Measurements from ENCODE around the gene USP17L5. TPM values are rescaled to one million over a fixed set of nuclear protein-coding genes. Genes with fewer than 3 reads are reported as not detected.
"Not testable (repeated sequence)": the region's sequence is repeated elsewhere in the genome, so short reads cannot be mapped to it uniquely, and the experiment has no call there.

Gene USP17L5, protein sequence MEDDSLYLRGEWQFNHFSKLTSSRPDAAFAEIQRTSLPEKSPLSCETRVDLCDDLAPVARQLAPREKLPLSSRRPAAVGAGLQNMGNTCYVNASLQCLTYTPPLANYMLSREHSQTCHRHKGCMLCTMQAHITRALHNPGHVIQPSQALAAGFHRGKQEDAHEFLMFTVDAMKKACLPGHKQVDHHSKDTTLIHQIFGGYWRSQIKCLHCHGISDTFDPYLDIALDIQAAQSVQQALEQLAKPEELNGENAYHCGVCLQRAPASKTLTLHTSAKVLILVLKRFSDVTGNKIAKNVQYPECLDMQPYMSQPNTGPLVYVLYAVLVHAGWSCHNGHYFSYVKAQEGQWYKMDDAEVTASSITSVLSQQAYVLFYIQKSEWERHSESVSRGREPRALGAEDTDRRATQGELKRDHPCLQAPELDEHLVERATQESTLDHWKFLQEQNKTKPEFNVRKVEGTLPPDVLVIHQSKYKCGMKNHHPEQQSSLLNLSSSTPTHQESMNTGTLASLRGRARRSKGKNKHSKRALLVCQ
- total RNA-seq (2021; ENCODE audit: unreplicated experiment) (not detected), Bru-seq, nascent RNA (not detected), BruChase-seq, experiment 1, labeled RNA remaining after a 2-hour chase (not detected), BruChase-seq, experiment 2, labeled RNA remaining after a 6-hour chase (not detected)
- polyA plus RNA-seq (2012; ENCODE audit: insufficient read length): not detected
- long read RNA-seq: 0 reads

DNA sequence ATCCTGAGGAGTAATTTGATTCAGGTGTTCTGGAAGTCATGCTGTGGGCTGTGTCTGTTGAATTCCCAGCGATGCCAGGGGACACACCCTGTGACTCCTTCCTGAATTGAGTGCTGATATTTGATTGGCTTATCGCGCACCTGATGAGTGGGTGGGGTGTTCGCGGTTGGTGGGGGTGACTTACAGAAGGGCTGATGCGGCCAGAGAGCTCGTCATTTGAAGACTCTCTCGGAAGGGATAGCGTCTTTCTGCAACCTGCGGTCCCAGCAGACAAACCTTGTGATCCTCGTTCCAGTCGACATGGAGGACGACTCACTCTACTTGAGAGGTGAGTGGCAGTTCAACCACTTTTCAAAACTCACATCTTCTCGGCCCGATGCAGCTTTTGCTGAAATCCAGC lies at the start of gene USP17L5:
USP17L5 (plus strand) TSS at position 301 of the 400 bp plus-strand sequence; CDS start at position 301, 0 bp downstream.
- POLR2A ChIA-PET; H3K27me3 ChIP-seq (ENCODE audit: control insufficient read depth, insufficient read depth, low read length); BruUV-seq (replicated peaks); H3K4me1 ChIP-seq (ENCODE audit: control insufficient read depth, insufficient read depth, low read length); H3K9me3 ChIP-seq (ENCODE audit: control insufficient read depth, insufficient read depth, low read depth, low read length); H3K36me3 ChIP-seq (ENCODE audit: control insufficient read depth, insufficient read depth, low read length); CTCF ChIA-PET; in situ Hi-C loops (cut with HindIII; ENCODE audit: low pct_unique_long_range_greater_than_20kb, low sequenced_read_pairs); ATAC-seq; H3K27ac ChIP-seq (ENCODE audit: low read length); H3K4me3 ChIP-seq (ENCODE audit: low read depth in 2 of 2, low read length in 2 of 2); DNase-seq (ENCODE audit: low read depth, low spot score); intact Hi-C loops (cut with micrococcal nuclease; ENCODE audit: unreplicated experiment): not testable (repeated sequence)

DNA sequence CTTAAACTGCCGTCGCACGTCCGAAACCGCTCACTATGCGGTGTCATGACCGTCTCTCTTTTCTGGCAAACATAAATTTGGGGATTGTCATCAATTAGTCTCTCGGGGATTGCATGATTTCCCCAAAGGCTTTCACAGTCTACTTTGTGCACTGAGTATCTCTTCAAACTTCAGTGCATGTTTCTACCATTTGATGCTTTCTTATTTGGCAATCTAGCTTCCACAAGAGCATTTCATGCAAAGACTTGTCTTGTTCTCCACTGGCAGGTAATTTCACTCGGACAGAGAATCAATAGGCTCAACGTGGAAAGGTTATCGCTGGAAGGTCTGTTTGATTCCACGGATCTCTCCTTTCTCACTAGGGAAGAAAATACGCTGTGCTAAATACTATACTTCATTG lies 15.0 kb upstream of the USP17L5 start:
- in situ Hi-C loops (cut with HindIII; ENCODE audit: low pct_unique_long_range_greater_than_20kb, low sequenced_read_pairs); H3K27me3 ChIP-seq (ENCODE audit: control insufficient read depth, insufficient read depth, low read length); ATAC-seq; DNase-seq (ENCODE audit: low read depth, low spot score); H3K36me3 ChIP-seq (ENCODE audit: control insufficient read depth, insufficient read depth, low read length); H3K4me1 ChIP-seq (ENCODE audit: control insufficient read depth, insufficient read depth, low read length); H3K9me3 ChIP-seq (ENCODE audit: control insufficient read depth, insufficient read depth, low read depth, low read length); CTCF ChIA-PET; BruUV-seq (replicated peaks); H3K27ac ChIP-seq (ENCODE audit: low read length); POLR2A ChIA-PET; intact Hi-C loops (cut with micrococcal nuclease; ENCODE audit: unreplicated experiment); H3K4me3 ChIP-seq (ENCODE audit: low read depth in 2 of 2, low read length in 2 of 2): not testable (repeated sequence)

DNA sequence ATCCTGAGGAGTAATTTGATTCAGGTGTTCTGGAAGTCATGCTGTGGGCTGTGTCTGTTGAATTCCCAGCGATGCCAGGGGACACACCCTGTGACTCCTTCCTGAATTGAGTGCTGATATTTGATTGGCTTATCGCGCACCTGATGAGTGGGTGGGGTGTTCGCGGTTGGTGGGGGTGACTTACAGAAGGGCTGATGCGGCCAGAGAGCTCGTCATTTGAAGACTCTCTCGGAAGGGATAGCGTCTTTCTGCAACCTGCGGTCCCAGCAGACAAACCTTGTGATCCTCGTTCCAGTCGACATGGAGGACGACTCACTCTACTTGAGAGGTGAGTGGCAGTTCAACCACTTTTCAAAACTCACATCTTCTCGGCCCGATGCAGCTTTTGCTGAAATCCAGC lies 14.3 kb upstream of the USP17L5 start, which contains the start of gene USP17L24:
USP17L24 (plus strand) TSS at position 301 of the 400 bp plus-strand sequence; CDS start at position 301, 0 bp downstream.
- intact Hi-C loops (cut with micrococcal nuclease; ENCODE audit: unreplicated experiment); H3K9me3 ChIP-seq (ENCODE audit: control insufficient read depth, insufficient read depth, low read depth, low read length); H3K27me3 ChIP-seq (ENCODE audit: control insufficient read depth, insufficient read depth, low read length); in situ Hi-C loops (cut with HindIII; ENCODE audit: low pct_unique_long_range_greater_than_20kb, low sequenced_read_pairs); H3K36me3 ChIP-seq (ENCODE audit: control insufficient read depth, insufficient read depth, low read length); H3K4me1 ChIP-seq (ENCODE audit: control insufficient read depth, insufficient read depth, low read length); DNase-seq (ENCODE audit: low read depth, low spot score); H3K4me3 ChIP-seq (ENCODE audit: low read depth in 2 of 2, low read length in 2 of 2); POLR2A ChIA-PET; ATAC-seq; BruUV-seq (replicated peaks); CTCF ChIA-PET; H3K27ac ChIP-seq (ENCODE audit: low read length): not testable (repeated sequence)

DNA sequence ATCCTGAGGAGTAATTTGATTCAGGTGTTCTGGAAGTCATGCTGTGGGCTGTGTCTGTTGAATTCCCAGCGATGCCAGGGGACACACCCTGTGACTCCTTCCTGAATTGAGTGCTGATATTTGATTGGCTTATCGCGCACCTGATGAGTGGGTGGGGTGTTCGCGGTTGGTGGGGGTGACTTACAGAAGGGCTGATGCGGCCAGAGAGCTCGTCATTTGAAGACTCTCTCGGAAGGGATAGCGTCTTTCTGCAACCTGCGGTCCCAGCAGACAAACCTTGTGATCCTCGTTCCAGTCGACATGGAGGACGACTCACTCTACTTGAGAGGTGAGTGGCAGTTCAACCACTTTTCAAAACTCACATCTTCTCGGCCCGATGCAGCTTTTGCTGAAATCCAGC lies 9.6 kb upstream of the USP17L5 start, which contains the start of gene USP17L25:
USP17L25 (plus strand) TSS at position 301 of the 400 bp plus-strand sequence; CDS start at position 301, 0 bp downstream.
- H3K4me1 ChIP-seq (ENCODE audit: control insufficient read depth, insufficient read depth, low read length); DNase-seq (ENCODE audit: low read depth, low spot score); CTCF ChIA-PET; H3K36me3 ChIP-seq (ENCODE audit: control insufficient read depth, insufficient read depth, low read length); BruUV-seq (replicated peaks); H3K27me3 ChIP-seq (ENCODE audit: control insufficient read depth, insufficient read depth, low read length); H3K9me3 ChIP-seq (ENCODE audit: control insufficient read depth, insufficient read depth, low read depth, low read length); in situ Hi-C loops (cut with HindIII; ENCODE audit: low pct_unique_long_range_greater_than_20kb, low sequenced_read_pairs); H3K4me3 ChIP-seq (ENCODE audit: low read depth in 2 of 2, low read length in 2 of 2); intact Hi-C loops (cut with micrococcal nuclease; ENCODE audit: unreplicated experiment); POLR2A ChIA-PET; ATAC-seq; H3K27ac ChIP-seq (ENCODE audit: low read length): not testable (repeated sequence)

DNA sequence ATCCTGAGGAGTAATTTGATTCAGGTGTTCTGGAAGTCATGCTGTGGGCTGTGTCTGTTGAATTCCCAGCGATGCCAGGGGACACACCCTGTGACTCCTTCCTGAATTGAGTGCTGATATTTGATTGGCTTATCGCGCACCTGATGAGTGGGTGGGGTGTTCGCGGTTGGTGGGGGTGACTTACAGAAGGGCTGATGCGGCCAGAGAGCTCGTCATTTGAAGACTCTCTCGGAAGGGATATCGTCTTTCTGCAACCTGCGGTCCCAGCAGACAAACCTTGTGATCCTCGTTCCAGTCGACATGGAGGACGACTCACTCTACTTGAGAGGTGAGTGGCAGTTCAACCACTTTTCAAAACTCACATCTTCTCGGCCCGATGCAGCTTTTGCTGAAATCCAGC lies 4.8 kb upstream of the USP17L5 start, which contains the start of gene USP17L26:
USP17L26 (plus strand) TSS at position 301 of the 400 bp plus-strand sequence; CDS start at position 301, 0 bp downstream.
- DNase-seq (ENCODE audit: low read depth, low spot score); H3K4me3 ChIP-seq (ENCODE audit: low read depth in 2 of 2, low read length in 2 of 2); BruUV-seq (replicated peaks); H3K27ac ChIP-seq (ENCODE audit: low read length); H3K27me3 ChIP-seq (ENCODE audit: control insufficient read depth, insufficient read depth, low read length); ATAC-seq; POLR2A ChIA-PET; CTCF ChIA-PET; intact Hi-C loops (cut with micrococcal nuclease; ENCODE audit: unreplicated experiment); H3K9me3 ChIP-seq (ENCODE audit: control insufficient read depth, insufficient read depth, low read depth, low read length); H3K36me3 ChIP-seq (ENCODE audit: control insufficient read depth, insufficient read depth, low read length); H3K4me1 ChIP-seq (ENCODE audit: control insufficient read depth, insufficient read depth, low read length); in situ Hi-C loops (cut with HindIII; ENCODE audit: low pct_unique_long_range_greater_than_20kb, low sequenced_read_pairs): not testable (repeated sequence)

DNA sequence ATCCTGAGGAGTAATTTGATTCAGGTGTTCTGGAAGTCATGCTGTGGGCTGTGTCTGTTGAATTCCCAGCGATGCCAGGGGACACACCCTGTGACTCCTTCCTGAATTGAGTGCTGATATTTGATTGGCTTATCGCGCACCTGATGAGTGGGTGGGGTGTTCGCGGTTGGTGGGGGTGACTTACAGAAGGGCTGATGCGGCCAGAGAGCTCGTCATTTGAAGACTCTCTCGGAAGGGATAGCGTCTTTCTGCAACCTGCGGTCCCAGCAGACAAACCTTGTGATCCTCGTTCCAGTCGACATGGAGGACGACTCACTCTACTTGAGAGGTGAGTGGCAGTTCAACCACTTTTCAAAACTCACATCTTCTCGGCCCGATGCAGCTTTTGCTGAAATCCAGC lies 4.6 kb downstream of the USP17L5 start, which contains the start of gene USP17L27:
USP17L27 (plus strand) TSS at position 301 of the 400 bp plus-strand sequence; CDS start at position 301, 0 bp downstream.
- DNase-seq (ENCODE audit: low read depth, low spot score); BruUV-seq (replicated peaks); H3K9me3 ChIP-seq (ENCODE audit: control insufficient read depth, insufficient read depth, low read depth, low read length); POLR2A ChIA-PET; in situ Hi-C loops (cut with HindIII; ENCODE audit: low pct_unique_long_range_greater_than_20kb, low sequenced_read_pairs); H3K4me1 ChIP-seq (ENCODE audit: control insufficient read depth, insufficient read depth, low read length); ATAC-seq; H3K4me3 ChIP-seq (ENCODE audit: low read depth in 2 of 2, low read length in 2 of 2); CTCF ChIA-PET; H3K27me3 ChIP-seq (ENCODE audit: control insufficient read depth, insufficient read depth, low read length); H3K36me3 ChIP-seq (ENCODE audit: control insufficient read depth, insufficient read depth, low read length); H3K27ac ChIP-seq (ENCODE audit: low read length); intact Hi-C loops (cut with micrococcal nuclease; ENCODE audit: unreplicated experiment): not testable (repeated sequence)

DNA sequence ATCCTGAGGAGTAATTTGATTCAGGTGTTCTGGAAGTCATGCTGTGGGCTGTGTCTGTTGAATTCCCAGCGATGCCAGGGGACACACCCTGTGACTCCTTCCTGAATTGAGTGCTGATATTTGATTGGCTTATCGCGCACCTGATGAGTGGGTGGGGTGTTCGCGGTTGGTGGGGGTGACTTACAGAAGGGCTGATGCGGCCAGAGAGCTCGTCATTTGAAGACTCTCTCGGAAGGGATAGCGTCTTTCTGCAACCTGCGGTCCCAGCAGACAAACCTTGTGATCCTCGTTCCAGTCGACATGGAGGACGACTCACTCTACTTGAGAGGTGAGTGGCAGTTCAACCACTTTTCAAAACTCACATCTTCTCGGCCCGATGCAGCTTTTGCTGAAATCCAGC lies 9.4 kb downstream of the USP17L5 start, which contains the start of gene USP17L28:
USP17L28 (plus strand) TSS at position 301 of the 400 bp plus-strand sequence; CDS start at position 301, 0 bp downstream.
- DNase-seq (ENCODE audit: low read depth, low spot score); H3K36me3 ChIP-seq (ENCODE audit: control insufficient read depth, insufficient read depth, low read length); in situ Hi-C loops (cut with HindIII; ENCODE audit: low pct_unique_long_range_greater_than_20kb, low sequenced_read_pairs); H3K27me3 ChIP-seq (ENCODE audit: control insufficient read depth, insufficient read depth, low read length); intact Hi-C loops (cut with micrococcal nuclease; ENCODE audit: unreplicated experiment); BruUV-seq (replicated peaks); H3K4me3 ChIP-seq (ENCODE audit: low read depth in 2 of 2, low read length in 2 of 2); H3K4me1 ChIP-seq (ENCODE audit: control insufficient read depth, insufficient read depth, low read length); H3K27ac ChIP-seq (ENCODE audit: low read length); POLR2A ChIA-PET; H3K9me3 ChIP-seq (ENCODE audit: control insufficient read depth, insufficient read depth, low read depth, low read length); ATAC-seq; CTCF ChIA-PET: not testable (repeated sequence)

All from Panc1 (cell line).